Measurements from ENCODE around the gene GGACT.

DNA sequence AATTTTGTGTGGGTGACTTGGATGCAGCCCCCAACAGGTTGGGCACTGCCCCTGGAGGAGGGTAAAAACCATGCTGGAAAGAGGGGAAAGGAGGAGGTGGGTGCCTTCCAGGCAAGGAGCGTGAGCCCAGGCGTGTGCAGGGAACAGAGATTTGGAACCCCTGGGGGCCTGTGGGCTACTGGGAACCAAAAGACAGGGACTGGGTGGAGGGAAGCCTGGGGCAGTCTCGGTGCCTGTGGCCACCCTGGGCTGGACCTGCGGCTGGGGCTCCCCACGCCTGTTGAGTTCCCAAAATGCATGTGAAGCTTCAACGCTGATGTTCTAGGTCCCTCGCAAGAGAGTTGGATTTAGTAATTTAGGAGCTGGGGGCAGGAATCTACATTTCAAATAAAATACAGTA, 24.8 kb downstream of the GGACT start:
- no peak for TF ChIP-seq CREB1 (IDR thresholded peaks at IDR 0.05)
- TF ChIP-seq POLR2A (IDR thresholded peaks at IDR 0.05; ENCODE audit: control extremely low read depth in 1 of 2, low read depth in 2 of 2, low read length in 2 of 2), result no peak
- no peak for TF ChIP-seq BRCA1 (IDR thresholded peaks at IDR 0.05; ENCODE audit: low read depth, low read length)
- no peak for TF ChIP-seq TAF1 (IDR thresholded peaks at IDR 0.05; ENCODE audit: low read depth, low read length)
- TF ChIP-seq, protein P1, sequence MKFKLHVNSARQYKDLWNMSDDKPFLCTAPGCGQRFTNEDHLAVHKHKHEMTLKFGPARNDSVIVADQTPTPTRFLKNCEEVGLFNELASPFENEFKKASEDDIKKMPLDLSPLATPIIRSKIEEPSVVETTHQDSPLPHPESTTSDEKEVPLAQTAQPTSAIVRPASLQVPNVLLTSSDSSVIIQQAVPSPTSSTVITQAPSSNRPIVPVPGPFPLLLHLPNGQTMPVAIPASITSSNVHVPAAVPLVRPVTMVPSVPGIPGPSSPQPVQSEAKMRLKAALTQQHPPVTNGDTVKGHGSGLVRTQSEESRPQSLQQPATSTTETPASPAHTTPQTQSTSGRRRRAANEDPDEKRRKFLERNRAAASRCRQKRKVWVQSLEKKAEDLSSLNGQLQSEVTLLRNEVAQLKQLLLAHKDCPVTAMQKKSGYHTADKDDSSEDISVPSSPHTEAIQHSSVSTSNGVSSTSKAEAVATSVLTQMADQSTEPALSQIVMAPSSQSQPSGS (IDR thresholded peaks at IDR 0.05; ENCODE audit: low read length), result no peak
- TF ChIP-seq POLR2AphosphoS5 (IDR thresholded peaks at IDR 0.05; ENCODE audit: low read depth, low read length), result no peak
- no peak for TF ChIP-seq CTCF (IDR thresholded peaks at IDR 0.05; ENCODE audit: control extremely low read depth in 1 of 3, insufficient read depth in 1 of 3, low read depth in 1 of 3, low read length in 3 of 3)
- no peak for TF ChIP-seq YY1 (IDR thresholded peaks at IDR 0.05; ENCODE audit: low read depth, low read length)
- TF ChIP-seq, protein P2, sequence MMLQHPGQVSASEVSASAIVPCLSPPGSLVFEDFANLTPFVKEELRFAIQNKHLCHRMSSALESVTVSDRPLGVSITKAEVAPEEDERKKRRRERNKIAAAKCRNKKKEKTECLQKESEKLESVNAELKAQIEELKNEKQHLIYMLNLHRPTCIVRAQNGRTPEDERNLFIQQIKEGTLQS (IDR thresholded peaks at IDR 0.05; ENCODE audit: insufficient read depth, low read depth, low read length), result no peak
- TF ChIP-seq SRF (IDR thresholded peaks at IDR 0.05; ENCODE audit: low read depth, low read length), result no peak

Data from H1 (cell line).